ENCODE measurements around the gene TNFRSF9.
"Not testable (repeated sequence)": the region's sequence is repeated elsewhere in the genome, so short reads cannot be mapped to it uniquely, and the experiment has no call there.

Gene TNFRSF9

DNA sequence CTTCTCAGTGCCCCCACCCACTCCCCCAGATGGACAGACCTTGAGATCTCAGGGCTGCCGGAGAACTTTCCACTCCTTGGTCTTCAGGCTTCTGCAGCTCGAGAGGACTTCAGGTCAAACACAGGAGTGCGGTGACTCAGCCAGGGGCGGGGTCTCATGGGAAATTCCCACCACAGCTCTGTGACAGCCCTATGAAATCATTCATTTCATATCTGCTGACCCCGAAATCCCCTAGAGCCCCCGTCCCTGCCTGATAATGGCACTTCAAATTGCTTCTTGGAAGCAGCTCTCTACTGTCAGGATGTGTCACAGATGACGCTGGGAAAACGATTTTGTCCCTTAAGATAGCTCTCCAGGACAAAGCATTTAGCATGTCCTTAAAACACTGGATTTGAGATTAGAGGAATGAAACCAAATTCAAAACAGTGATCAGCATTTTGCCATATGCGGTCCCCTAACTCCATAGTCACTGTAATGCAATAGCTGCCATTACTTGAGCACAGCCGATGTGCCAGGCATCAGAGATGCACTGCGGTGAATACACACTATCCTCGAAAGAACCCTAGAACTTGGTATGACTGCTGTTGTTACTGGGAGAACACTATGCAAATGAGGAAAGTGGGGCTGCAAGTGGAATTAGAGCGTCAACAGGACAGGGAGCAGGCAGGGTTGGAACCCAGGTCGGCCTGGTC is at the start of gene TNFRSF9:
Gene TNFRSF9 (minus strand): TSS at position 95 of the 692 bp plus-strand sequence. CDS start 845 bp downstream, outside the sequence.
- DNase-seq: peak; percentile 88

- DNase-seq: no peak
Measured at GRCh38 chr1:7989762-7990428, 49.3 kb upstream of the TNFRSF9 start.

GRCh38 chr1:7988576-7988975 is 47.9 kb upstream of the TNFRSF9 start:
- DNase-seq: no peak

GRCh38 chr1:7987528-7987927 is 46.9 kb upstream of the TNFRSF9 start:
- DNase-seq: no peak

DNA sequence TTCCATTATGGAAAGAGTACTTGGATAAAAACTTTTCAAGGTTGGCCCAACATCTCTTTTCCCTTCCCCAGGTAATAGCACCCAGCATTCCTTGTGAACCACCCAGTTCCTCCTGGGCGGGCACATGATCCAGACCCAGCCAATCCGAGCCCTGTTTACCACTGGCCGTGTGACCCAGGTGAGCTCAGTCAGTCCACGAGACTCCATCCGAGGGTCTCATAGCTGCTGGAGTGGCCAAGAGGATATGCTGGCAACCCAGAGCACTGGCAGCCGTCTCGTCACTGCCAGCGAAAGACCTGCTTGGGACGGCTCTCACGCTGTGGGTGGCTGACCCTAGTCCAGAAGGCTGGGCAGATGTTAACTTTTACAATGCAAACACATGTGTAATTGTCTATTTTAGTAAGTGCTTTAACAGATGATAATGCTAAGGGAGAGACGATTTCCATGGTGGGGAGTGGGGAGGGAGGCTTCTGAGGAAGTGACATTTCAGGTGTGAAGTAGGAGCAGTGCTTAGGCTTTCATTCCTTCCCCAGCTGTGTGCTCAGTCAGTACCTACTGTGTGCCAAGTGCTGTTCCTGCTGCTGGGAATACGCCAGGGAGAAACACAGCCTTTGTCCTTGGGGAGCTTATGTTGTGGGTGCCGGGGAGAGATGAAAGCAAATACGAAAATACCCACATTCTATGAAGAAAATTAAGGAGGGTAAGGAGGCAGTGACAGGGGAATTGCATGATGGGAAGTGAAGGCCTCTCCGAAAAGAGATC is 45.4 kb upstream of the TNFRSF9 start:
- DNase-seq: no peak

- DNase-seq: no peak
Measured at GRCh38 chr1:7984811-7985210, 44.2 kb upstream of the TNFRSF9 start.

- no peak for DNase-seq
Measured at GRCh38 chr1:7983086-7983778, 42.6 kb upstream of the TNFRSF9 start.

GRCh38 chr1:7980984-7981383 is 40.3 kb upstream of the TNFRSF9 start:
- no peak for DNase-seq

DNA sequence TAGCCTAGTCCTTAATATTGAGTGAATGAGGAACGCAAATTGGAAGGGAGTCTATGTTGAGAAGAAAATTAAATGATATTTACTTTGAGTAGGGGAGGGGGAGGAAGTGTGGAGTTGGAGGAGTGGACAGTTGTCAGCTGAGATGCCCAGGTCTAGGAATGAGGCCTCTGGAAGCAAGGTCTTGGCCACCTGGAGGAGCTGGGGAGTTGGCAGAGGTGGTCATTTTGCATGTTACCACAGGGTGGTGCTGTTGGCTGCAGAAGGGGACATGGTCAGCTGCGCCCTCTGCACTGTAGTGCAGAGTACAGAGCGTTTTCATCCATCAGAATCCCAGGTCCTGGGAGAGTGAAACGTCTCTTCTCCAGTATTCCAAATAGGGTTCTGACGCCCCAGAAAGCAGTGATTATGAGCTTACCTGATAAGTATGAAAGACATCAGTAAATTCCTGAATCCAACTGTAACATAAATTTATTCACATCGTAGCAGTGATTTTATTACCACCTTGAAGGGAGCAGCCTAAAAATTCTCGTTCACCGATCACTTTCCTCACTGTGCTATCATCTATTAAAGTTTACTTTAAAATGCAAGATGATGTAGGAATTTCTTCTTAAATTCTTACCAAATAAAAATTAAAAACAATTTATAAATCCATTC is 34.7 kb upstream of the TNFRSF9 start:
- DNase-seq: peak; percentile 29

DNA sequence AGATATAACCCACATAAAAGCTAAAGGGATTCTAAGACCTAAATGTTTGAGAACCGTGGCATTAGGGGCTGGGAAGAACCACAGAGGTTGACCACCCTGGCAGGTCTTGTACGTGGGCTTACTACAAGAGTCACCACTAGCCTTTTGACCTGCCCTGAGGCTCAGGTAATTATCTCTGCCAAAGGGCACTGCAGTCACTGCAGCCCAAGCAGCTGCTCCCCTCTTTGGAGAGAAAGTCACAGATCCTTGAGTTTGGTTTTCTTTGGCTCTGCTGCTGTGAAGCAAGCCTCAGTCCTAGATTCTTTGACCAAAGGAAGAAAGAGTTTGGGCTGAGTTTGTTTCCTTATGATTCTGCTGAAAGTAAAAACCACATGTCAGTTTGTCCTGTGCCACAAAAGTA is 32.4 kb upstream of the TNFRSF9 start:
- no peak for DNase-seq

DNA sequence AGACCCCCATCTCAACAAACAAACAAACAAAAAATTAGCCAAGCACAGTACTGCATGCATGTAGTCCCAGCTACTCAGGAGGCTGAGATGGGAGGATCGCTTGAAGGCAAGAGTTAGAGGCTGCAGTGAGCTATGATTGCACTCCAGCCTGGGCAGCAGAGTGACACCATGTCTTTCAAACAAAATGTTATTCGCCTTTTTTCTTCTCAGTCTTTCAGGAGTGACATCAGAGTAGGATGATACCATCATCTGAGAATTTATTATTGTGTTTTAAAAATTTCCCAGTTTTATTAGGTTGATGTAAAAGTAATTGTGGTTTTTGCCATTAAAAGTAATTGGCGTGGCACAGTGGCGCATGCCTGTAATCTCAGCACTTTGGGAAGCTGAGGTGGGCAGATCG is 31.6 kb upstream of the TNFRSF9 start:
- DNase-seq: no peak

GRCh38 chr1:7971024-7971423 is 30.4 kb upstream of the TNFRSF9 start:
- no peak for DNase-seq

DNA sequence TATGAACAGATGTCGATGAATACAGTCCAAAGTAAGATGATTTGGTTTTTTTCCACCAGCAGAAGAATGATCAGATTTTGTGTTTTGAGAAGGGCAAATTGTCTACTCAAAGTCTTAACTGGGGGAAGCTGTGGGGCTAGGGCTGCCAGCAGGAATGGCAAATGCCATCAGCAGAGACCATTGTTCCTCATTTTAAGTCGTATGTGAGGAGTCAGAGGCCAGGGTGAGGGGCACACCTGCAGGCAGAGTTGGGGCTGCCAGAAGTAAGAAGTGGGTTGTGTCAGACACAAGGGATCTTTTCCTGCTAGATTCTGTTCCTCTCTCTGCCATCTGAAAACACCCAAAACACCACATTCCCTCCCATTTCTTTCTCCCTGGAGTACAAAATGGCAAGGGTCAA is 29.6 kb upstream of the TNFRSF9 start:
- no peak for DNase-seq

DNA sequence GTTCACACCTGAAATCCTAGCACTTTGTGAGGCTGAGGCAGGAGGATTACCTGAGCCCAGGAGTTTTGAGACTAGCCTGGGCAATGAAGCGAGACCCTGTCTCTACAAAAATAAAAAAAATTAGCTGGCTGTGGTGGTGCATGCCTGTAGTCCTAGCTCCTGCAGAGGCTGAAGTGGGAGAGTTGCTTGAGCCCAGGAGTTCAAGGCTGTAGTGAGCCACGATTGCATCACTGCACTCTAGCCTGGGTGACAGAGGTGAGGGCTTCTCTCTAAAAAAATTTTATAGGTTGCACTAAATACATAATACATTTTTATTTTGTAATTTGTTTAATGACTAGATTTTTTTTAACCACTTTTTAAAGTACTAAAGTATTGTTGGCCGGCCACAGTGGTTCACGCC is 27.0 kb upstream of the TNFRSF9 start:
- no peak for DNase-seq

DNA sequence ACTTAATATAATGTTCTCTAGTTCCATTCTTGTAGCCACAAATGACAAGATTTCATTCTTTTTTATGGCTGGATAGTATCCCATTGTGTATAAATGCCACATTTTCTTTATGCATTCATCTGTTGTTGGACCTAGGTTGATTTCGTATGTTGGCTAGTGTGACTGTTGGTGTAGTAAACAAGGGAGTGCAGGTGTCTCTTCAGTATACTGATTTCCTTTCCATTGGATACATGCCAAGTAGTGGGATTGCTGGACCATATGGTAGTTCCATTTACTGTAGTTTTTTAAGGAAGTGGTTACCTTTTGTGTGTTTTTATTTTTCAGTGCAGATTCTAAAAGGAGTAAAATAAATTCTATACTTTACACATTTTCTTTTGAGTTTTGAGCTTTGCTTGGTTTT is 26.6 kb upstream of the TNFRSF9 start:
- DNase-seq: no peak

DNA sequence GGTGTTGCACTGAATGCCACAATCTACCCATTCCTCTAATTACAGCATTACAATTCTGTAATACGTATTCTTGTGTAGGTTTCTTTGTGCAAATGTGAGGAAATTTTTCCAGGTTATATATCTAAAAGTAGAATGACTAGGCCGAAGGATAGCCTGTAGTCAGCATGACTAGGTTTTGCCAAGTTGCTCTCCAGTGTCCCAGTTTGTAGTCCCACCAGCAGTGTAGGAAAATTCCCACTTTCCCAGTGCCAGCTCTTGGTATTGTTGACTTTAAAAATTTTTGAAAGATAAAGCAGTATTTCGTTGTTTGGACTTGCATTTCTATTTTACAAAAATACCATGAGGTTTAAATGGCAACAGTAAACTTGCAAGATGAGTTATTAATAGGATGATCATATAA is 23.8 kb upstream of the TNFRSF9 start:
- DNase-seq: no peak

DNA sequence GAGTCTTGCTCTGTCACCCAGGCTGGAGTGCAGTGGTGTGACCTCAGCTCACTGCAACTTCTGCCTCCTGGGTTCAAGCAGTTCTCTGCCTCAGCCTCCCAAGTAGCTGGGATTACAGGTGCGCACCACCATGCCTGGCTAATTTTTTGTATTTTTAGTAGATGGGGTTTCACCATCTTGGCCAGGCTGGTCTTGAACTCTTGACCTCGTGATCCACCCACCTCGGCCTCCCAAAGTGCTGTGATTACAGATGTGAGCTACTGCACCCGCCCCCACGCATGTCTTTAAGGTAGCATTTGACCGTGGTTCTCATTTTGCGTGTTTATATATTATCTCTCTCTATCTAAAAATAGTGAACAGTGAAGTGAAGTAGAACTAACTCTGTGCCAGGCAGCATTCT is 23.2 kb upstream of the TNFRSF9 start:
- not testable (repeated sequence) for DNase-seq

DNA sequence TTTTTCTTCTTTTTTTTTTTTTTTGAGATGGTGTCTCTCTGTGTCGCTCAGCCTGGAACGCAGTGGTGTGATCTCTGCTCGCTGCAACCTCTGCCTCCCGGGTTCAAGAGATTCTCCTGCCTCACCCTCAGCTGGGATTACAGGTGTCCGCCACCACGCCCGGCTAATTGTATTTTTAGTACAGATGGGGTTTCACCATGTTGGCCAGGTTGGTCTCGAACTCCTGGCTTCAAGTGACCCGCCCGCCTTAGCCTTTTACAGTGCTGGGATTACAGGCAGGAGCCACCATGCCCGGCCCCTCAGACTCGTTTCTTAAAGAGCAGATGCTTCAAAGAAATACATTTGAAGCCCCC is 22.7 kb upstream of the TNFRSF9 start:
- DNase-seq: not testable (repeated sequence)

GRCh38 chr1:7962636-7963377 is 22.2 kb upstream of the TNFRSF9 start:
- no peak for DNase-seq

DNA sequence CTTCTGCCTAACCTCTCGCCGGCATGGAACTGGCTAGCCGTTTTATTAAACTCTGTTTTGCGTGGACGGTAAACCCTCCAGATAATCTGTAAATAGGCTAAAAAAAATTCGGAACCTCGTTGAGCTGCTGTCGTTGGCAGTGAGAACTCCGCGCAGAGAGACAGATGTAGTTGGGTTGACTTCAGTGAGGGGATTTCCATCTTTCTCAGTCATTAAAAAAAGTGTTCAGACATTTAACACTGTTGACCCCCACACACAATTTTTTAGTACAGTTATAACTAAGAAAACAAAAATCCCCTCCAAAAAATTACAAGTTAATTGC is 21.3 kb upstream of the TNFRSF9 start:
- no peak for DNase-seq

DNA sequence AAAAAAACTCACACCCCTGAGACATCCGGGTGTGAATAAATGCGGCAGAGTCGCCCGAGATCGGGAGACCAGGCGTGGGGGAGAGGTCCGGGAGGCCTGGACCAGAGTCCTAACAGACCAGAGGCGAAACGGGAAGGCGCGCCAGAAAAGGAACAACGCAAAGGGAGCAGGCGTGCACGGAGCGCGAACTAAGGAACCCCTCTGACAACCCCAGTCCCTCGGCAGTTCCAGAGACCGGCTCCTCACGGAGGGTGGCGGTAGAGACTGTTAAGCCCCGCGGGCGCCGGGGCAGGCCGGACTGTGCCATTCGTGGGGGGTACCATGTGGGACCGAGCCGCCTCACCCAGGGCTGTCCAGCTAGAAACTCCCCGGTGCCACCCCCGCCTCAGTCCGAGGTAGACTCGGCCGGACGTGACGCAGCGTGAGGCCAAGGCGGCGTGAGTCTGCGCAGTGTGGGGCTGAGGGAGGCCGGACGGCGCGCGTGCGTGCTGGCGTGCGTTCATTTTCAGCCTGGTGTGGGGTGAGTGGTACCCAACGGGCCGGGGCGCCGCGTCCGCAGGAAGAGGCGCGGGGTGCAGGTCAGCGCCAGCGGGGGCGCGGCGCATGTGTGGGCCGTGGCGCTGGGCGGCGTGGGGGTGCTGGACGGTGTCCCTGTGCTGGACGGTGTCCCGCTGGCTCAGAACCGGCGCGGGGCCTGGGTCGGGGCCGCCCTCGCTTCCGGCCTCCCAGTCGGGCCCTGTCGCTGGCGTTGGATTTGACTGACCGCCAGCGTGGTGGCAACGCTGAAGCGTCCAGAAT is 20.8 kb upstream of the TNFRSF9 start, which contains the start of gene PARK7:
Gene PARK7 (plus strand): TSS at position 496 of the 798 bp plus-strand sequence. CDS start 1,075 bp downstream, outside the sequence.
- peak; percentile 99 for DNase-seq

Data from activated CD8-positive, alpha-beta memory T cell treated with anti-CD3 and anti-CD28 coated beads, Interleukin-2, amount 50 U/mL, for 4 hours (primary cell).